K562 (cell line): ENCODE results near the gene HBEGF. TPM values are rescaled to one million over a fixed set of nuclear protein-coding genes. Genes with fewer than 3 reads are reported as not detected.

Experiments used
- ATAC-seq: fragments of 200-7000 bp; cut with Tn5 transposase; 3 replicates; pipeline ENCODE4 v1.9.1; 2020; ENCODE audit warnings: moderate library complexity
- BruUV-seq: library from RNA; stranded (reverse); fragments of 400-500 nt; replicated peaks from 2 replicates; lab custom pipeline; 2021; lab: Mats Ljungman, UMichigan
- CTCF ChIA-PET: fragments of 300-600 bp; formaldehyde crosslinking; extraction: SDS; loops from one replicate; lab custom pipeline; 2021; ENCODE audit warnings: low intra/inter-chr PET ratio; lab: Yijun Ruan, JAX
- POLR2A ChIA-PET: fragments of 300-600, 350-650 bp; sonication (Branson Sonifier 250); formaldehyde crosslinking; extraction: SDS; loops from one replicate; lab custom pipeline; 2021; ENCODE audit warnings: antibody characterized with exemption, inconsistent platforms; lab: Yijun Ruan, JAX
- DNase-seq, 4 experiments: peaks; one replicate each; pipeline versions ENCODE4 v3.0.0 to v3.0.0-alpha.2; 2011 to 2018; ENCODE audit warnings: low spot score in 3 of 4, mixed read lengths in 3 of 4; ENCODE audit errors: extremely low read depth in 1 of 4
- FAIRE-seq: peaks from 2 replicates; lab custom pipeline; 2011; peaks lifted over from hg19 to GRCh38; lab: Jason Lieb, UNC
- H2AFZ ChIP-seq: 2 replicates; pipeline ENCODE4 v1.6.0; 2011; ENCODE audit warnings: low read depth, low read length, control low read depth, inconsistent platforms
- H3K27ac ChIP-seq: fragments of 200-600 bp; 3 replicates; pipeline ENCODE4 v1.8.0; 2011; ENCODE audit warnings: low read depth, mild to moderate bottlenecking, control low read depth, inconsistent platforms, low read length, moderate library complexity, mixed read lengths; ENCODE audit errors: extremely low read depth
- H3K27me3 ChIP-seq, 2 experiments: fragments of 300-600 bp in 1 of 2; 2 replicates in 1 of 2; 3 replicates in 1 of 2; pipeline versions ENCODE4 v1.6.0 to v1.8.0; 2011; ENCODE audit warnings: inconsistent platforms in 2 of 2, low read length in 2 of 2, mild to moderate bottlenecking in 1 of 2, mixed read lengths in 1 of 2, moderate library complexity in 1 of 2; ENCODE audit not compliant: control insufficient read depth in 2 of 2, insufficient read depth in 2 of 2
- H3K36me3 ChIP-seq: fragments of 300-600 bp; 3 replicates; pipeline ENCODE4 v1.8.0; 2011; ENCODE audit warnings: mild to moderate bottlenecking, low read length, inconsistent platforms; ENCODE audit not compliant: control insufficient read depth, insufficient read depth
- H3K4me1 ChIP-seq, 2 experiments: fragments of 200-600 bp in 1 of 2; replicated peaks in 1 of 2; 2 replicates in 1 of 2; 3 replicates in 1 of 2; pipeline versions ENCODE4 v1.5.1 to v1.8.0; 2011; ENCODE audit warnings: inconsistent platforms in 2 of 2, low read length in 2 of 2, mild to moderate bottlenecking in 1 of 2, mixed read lengths in 1 of 2, moderate library complexity in 1 of 2; ENCODE audit not compliant: control insufficient read depth in 2 of 2, insufficient read depth in 2 of 2
- H3K4me2 ChIP-seq: 2 replicates; pipeline ENCODE4 v1.6.1; 2011; ENCODE audit warnings: low read length, control low read depth, inconsistent platforms, mixed read lengths; ENCODE audit not compliant: insufficient read depth
- H3K4me3 ChIP-seq: fragments of 200-600 bp; sonication (generic), shearing (Covaris generic); 2 replicates; pipeline ENCODE4 v1.5.1; 2016; ENCODE audit warnings: control low read depth, inconsistent platforms
- H3K79me2 ChIP-seq: fragments of 200-600 bp; 3 replicates; pipeline ENCODE4 v1.8.0; 2011; ENCODE audit warnings: low read length, inconsistent platforms; ENCODE audit not compliant: control insufficient read depth, insufficient read depth
- H3K9ac ChIP-seq, 2 experiments: 2 replicates each; pipeline versions ENCODE4 v1.6.0 to v1.6.1; 2011; ENCODE audit warnings: low read depth in 2 of 2, low read length in 2 of 2, control low read depth in 1 of 2, inconsistent platforms in 1 of 2, mild to moderate bottlenecking in 1 of 2, mixed read lengths in 1 of 2; ENCODE audit not compliant: insufficient read depth in 1 of 2
- H3K9me1 ChIP-seq: one replicate; pipeline ENCODE4 v1.6.0; 2011; ENCODE audit warnings: inconsistent platforms, mild to moderate bottlenecking, low read length, moderate library complexity; ENCODE audit not compliant: control insufficient read depth, insufficient read depth
- H3K9me3 ChIP-seq: replicated peaks from 2 replicates; pipeline ENCODE4 v1.5.1; 2011; ENCODE audit warnings: low read depth, low read length, inconsistent platforms; ENCODE audit not compliant: control insufficient read depth, insufficient read depth
- H4K20me1 ChIP-seq: replicated peaks from 2 replicates; pipeline ENCODE4 v1.6.1; 2011; ENCODE audit warnings: low read length, inconsistent platforms, mixed read lengths; ENCODE audit not compliant: control insufficient read depth, insufficient read depth
- ARID1B ChIP-seq: fragments of 450-650 bp; IDR thresholded peaks from 2 replicates; pipeline ENCODE4 v1.6.1; 2016; ENCODE audit warnings: antibody characterized with exemption, mild to moderate bottlenecking, inconsistent platforms
- DIDO1 ChIP-seq: fragments of 450-650 bp; IDR thresholded peaks from 2 replicates; pipeline ENCODE4 v1.6.1; 2016; ENCODE audit warnings: low read depth, missing biosample characterization, missing genetic modification characterization
- GTF2A2 ChIP-seq: IDR thresholded peaks from 2 replicates; pipeline ENCODE4 v1.6.1; 2016; ENCODE audit warnings: mild to moderate bottlenecking, missing genetic modification characterization, missing compliant biosample characterization
- HIVEP1 ChIP-seq: fragments of 250-450 bp; sonication (Bioruptor Pico); IDR thresholded peaks from 2 replicates; pipeline ENCODE4 v1.4.0; 2020; ENCODE audit warnings: mild to moderate bottlenecking
- HNRNPK ChIP-seq: fragments of 200-400 bp; formaldehyde crosslinking; IDR thresholded peaks from one replicate; pipeline ENCODE4 v1.6.1; 2018; ENCODE audit warnings: mild to moderate bottlenecking, low read depth, low read length; ENCODE audit not compliant: poor library complexity, severe bottlenecking
- MEF2D ChIP-seq: conservative IDR thresholded peaks from 2 replicates; pipeline ENCODE4 v1.6.1; 2016; ENCODE audit warnings: low read depth, missing genetic modification characterization, missing compliant biosample characterization
- NR3C1 ChIP-seq: sonication (generic); formaldehyde crosslinking; IDR thresholded peaks from 2 replicates; pipeline ENCODE4 v1.8.1; 2022; ENCODE audit warnings: missing genetic modification reagents
- SMARCA4 ChIP-seq: fragments of 450-650 bp; IDR thresholded peaks from 2 replicates; pipeline ENCODE4 v1.6.1; 2016
- SPI1 ChIP-seq: IDR thresholded peaks from 2 replicates; pipeline ENCODE4 v1.6.1; 2011; ENCODE audit warnings: low read depth, low read length, control low read depth, borderline replicate concordance
- SREBF2 ChIP-seq: sonication (generic); formaldehyde crosslinking; IDR thresholded peaks from 2 replicates; pipeline ENCODE4 v1.4.0; 2020; ENCODE audit warnings: mild to moderate bottlenecking, missing genetic modification reagents
- SRSF9 ChIP-seq: fragments of 200-400 bp; formaldehyde crosslinking; IDR thresholded peaks from 2 replicates; pipeline ENCODE4 v1.6.1; 2017; ENCODE audit warnings: low read depth, low read length, borderline replicate concordance
- THAP7 ChIP-seq: fragments of 250-450 bp; sonication (Bioruptor Pico); IDR thresholded peaks from 2 replicates; pipeline ENCODE4 v1.5.0; 2021
- THRA ChIP-seq: fragments of 450-650 bp; IDR thresholded peaks from 2 replicates; pipeline ENCODE4 v1.6.1; 2017; ENCODE audit warnings: mild to moderate bottlenecking, moderate library complexity
- ZNF408 ChIP-seq: fragments of 250-450 bp; sonication (Bioruptor Pico); IDR thresholded peaks from 2 replicates; pipeline ENCODE4 v1.4.0; 2020; ENCODE audit warnings: low read depth, mild to moderate bottlenecking, moderate library complexity
- WGBS: fragments of 100-300 bp; shearing (Covaris generic); methylation state at CpG from one replicate; pipeline ENCODE4 v1.1.6; 2016; ENCODE audit warnings: low coverage, mixed read lengths; ENCODE audit not compliant: insufficient coverage; ENCODE audit errors: missing lambda C conversion rate; 5-methylcytosine and 5-hydroxymethylcytosine counted together
- in situ Hi-C: fragments of 300-500 bp; cut with MboI; formaldehyde crosslinking; loops from 4 replicates; pipeline ENCODE4 v1.15.0; 2018; ENCODE audit warnings: inconsistent platforms, mixed read lengths
- intact Hi-C: fragments of 100-400 bp; cut with micrococcal nuclease; formaldehyde crosslinking; loops from 2 replicates; pipeline ENCODE4 v1.14.2; 2022
- polyA plus RNA-seq, 8 experiments: library from polyadenylated mRNA; depleted of rRNA in 4 of 8; stranded (reverse) in 5 of 8; unstranded in 3 of 8; fragments of >200 nt; fragmentation: Nextera tagmentation in 2 of 8; fragmentation: Illumina TruSeq in 1 of 8; extraction: Ambion mirVana in 2 of 8; extraction: Trizol in 1 of 8; gene quantifications; 2 replicates each; pipeline versions ENCODE4 v1.2.1 to v1.2.3, GENCODE V29; 2011 to 2014; ENCODE audit warnings: inconsistent platforms in 1 of 8, missing spikeins in 1 of 8
- total RNA-seq, 7 experiments: library from RNA; depleted of rRNA in 6 of 7; stranded (reverse); fragments of >200 nt in 6 of 7; fragmentation: Illumina TruSeq in 2 of 7; extraction: Trizol in 2 of 7; gene quantifications; 2 replicates each; pipeline versions ENCODE4 v1.2.1 to v1.2.3, GENCODE V29; 2011 to 2021; ENCODE audit warnings: low replicate concordance in 1 of 7
- TF ChIP-seq, protein P1 (sequence below): sonication (generic); formaldehyde crosslinking; IDR thresholded peaks from 2 replicates; pipeline ENCODE4 v1.8.0; 2023; ENCODE audit warnings: mild to moderate bottlenecking, missing genetic modification reagents

HBEGF gene
- total and polyA plus RNA-seq, 9 of the 15 experiments (the other 6 are each of a cell fraction or from before 2014, with no cell fraction given) = 0.11 to 1.1 (median 0.60) TPM

DNA sequence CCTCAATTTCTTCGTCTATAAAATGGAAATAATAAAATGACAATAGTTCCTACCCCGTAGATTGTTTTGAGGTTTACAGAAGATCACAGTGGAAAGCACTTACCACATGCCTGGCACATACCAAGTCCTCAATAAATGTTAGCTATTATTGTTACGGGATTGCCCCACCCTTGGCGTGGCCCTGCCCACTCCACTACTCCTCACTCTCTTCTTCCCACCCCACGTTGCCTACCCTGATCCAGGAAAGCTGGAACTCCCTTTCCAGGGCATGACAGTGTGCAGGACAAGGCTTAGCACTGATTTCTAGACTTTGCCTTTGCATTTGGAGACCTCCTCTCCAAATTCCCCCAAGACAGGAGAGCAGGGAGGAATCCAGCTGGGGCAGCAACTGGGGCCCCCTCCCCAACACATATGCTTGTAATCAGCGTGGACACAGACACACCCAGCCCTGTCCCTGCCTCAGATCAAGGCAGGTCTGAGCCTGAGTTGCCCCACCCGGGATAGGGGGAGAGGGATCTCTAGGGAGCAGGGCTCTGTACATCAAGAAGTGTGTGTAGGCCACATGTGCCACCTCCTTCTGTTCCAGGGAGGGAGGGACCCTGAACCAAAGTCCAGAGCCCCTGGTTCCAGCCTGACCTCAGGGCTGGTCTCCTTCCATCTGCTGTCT lies 20.3 kb upstream of the HBEGF start (continued):
- TF ChIP-seq SPI1 = no peak
- TF ChIP-seq, all 486 proteins: peak for 0

DNA sequence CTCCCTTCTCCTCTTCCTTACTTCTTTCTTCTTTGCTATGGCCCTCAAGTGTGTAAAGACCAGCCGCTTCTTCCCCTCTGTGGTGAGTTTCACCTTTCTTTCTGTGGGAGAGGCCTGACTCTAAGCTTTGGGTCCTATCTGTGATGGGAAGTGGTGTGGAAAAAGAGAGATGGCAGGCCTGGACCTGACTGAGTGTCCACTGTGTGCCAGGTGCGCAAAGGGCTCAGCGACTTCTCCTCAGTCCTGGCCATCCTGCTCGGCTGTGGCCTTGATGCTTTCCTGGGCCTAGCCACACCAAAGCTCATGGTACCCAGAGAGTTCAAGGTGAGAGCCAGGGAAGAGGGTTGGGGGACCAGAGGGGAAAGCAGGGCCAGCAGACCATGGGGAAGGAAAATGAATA lies 19.5 kb upstream of the HBEGF start:
- POLR2A ChIA-PET = interaction anchor here (0.6 to 1.1 kb wide), 5 partner anchors 13 to 354 kb away, joined by 3 to 6 read pairs (median 3); no protein-coding TSS in a partner anchor
- 93% methylated on average over 2 of the region's 4 CpGs for WGBS
- no peak for FAIRE-seq

More for the DNA sequence above, 19.5 kb upstream of the HBEGF start:
- Histone ChIP-seq H3K36me3 (no peaks in the 10 kb centered on the region), H3K9me1 (no peaks in the 10 kb centered on the region), H3K4me3 (no peak overlapping the region), H3K4me2 (no peak overlapping the region), H3K4me1 (peaks cover 9 to 11% of the 10 kb centered on the region in 2 experiments; a peak in 4 of 5 replicates), H3K9me3 (no peaks in the 10 kb centered on the region), H3K27me3 (no peaks in the 10 kb centered on the region), H3K27ac (no peak overlapping the region), H3K9ac (0 out of 4 replicates have a peak overlapping the region, but pooled peaks of 1 of the 2 experiments have one; percentile 21), H4K20me1 (no peaks in the 10 kb centered on the region; the same call in 1 of the 2 replicates), H3K79me2 (no peaks in the 10 kb centered on the region), H2AFZ (no peak overlapping the region)
- CTCF ChIA-PET = no interaction called here
- ATAC-seq (no peak), DNase-seq (no peak)
- in situ Hi-C loops (loop anchor here (5.0 kb wide), 1 partner anchor 346 kb away; no protein-coding TSS in a partner anchor), intact Hi-C loops (no loop called here)
- BruUV-seq = no TSS peak
- TF ChIP-seq NR3C1 (CRISPR knock-in tag) (no peak), MEF2D (tag) (no peak), DIDO1 (tag) (no peak), SRSF9 (no peak), ARID1B (no peak), ZNF408 (CRISPR knock-in tag) (no peak), SREBF2 (CRISPR knock-in tag) (no peak), HIVEP1 (CRISPR knock-in tag) (no peak), GTF2A2 (no peak), THRA (no peak), SMARCA4 (no peak), THAP7 (CRISPR knock-in tag) (no peak), HNRNPK (no peak)
- TF ChIP-seq, protein P1, sequence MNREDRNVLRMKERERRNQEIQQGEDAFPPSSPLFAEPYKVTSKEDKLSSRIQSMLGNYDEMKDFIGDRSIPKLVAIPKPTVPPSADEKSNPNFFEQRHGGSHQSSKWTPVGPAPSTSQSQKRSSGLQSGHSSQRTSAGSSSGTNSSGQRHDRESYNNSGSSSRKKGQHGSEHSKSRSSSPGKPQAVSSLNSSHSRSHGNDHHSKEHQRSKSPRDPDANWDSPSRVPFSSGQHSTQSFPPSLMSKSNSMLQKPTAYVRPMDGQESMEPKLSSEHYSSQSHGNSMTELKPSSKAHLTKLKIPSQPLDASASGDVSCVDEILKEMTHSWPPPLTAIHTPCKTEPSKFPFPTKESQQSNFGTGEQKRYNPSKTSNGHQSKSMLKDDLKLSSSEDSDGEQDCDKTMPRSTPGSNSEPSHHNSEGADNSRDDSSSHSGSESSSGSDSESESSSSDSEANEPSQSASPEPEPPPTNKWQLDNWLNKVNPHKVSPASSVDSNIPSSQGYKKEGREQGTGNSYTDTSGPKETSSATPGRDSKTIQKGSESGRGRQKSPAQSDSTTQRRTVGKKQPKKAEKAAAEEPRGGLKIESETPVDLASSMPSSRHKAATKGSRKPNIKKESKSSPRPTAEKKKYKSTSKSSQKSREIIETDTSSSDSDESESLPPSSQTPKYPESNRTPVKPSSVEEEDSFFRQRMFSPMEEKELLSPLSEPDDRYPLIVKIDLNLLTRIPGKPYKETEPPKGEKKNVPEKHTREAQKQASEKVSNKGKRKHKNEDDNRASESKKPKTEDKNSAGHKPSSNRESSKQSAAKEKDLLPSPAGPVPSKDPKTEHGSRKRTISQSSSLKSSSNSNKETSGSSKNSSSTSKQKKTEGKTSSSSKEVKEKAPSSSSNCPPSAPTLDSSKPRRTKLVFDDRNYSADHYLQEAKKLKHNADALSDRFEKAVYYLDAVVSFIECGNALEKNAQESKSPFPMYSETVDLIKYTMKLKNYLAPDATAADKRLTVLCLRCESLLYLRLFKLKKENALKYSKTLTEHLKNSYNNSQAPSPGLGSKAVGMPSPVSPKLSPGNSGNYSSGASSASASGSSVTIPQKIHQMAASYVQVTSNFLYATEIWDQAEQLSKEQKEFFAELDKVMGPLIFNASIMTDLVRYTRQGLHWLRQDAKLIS (CRISPR knock-in tag) = no peak
